Measurements from ENCODE around the gene KLHDC4.

KLHDC4 gene

DNA sequence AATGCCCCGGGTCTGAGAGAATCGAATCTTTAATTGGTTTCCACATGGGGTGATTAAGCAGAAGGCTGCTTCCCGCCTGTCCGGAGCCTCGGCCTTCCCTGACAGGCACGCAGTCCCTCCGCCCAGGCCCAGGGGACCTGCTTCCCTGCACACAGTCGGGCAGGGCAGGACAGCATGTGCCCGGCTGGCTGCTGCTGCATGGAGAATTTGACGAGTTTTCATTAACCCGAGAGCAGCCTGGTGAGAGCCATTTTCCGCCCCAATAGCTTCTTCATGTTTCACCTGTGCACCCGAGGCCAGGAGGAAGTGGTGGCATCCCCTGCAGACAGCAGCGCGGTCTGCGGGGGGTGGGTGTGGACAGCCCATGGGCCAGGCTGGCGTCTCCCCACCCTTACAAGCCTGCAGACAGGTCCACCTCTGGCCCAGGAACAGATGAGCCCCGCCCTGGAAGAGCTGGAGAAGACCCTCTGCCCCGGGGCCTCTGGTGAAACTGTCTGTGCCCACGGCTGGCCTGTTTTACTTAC is 67.0 kb downstream of the KLHDC4 start:
- no peak for DNase-seq (ENCODE audit: low read depth in 2 of 2)

DNA sequence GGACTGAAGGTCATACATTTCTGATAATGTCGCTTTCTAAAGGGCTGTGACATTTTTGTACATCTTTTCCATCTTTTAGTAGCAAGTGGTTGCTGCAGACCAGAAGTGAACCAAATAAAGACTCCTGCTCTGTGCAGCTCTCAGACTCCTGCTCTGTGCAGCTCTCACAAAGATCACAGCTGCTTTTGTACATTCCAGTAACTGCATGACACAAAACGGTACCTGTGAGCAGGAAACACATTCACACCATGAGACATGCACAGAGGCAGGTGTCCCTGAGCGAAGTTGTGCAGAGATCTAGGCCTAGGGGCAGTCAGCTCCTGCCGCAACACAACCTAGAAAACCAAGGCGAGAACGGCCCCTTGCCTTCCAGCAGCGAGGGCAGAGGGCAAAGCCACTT is 67.5 kb downstream of the KLHDC4 start:
- DNase-seq (ENCODE audit: low read depth in 2 of 2), result no peak

DNA sequence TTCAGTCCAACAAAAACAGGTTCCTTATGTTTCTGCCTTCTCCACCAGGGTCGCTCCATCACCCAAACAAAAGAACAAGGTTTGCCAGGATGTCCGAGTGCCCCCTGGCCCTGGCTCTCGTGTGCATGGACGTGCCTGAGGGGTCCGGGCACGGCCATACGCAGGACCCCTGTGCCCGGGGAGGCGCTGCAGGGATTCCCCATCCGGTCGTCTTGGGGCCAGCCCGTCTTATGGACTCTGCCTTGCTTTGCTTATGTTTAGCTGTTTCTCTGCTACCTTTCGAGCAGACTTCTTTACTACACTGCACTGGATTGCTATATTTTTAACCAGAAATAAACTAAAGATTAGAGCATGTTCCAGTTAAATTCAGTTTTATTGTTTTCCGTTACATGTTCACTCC is 68.0 kb downstream of the KLHDC4 start:
- DNase-seq (ENCODE audit: low read depth in 2 of 2), result no peak

DNA sequence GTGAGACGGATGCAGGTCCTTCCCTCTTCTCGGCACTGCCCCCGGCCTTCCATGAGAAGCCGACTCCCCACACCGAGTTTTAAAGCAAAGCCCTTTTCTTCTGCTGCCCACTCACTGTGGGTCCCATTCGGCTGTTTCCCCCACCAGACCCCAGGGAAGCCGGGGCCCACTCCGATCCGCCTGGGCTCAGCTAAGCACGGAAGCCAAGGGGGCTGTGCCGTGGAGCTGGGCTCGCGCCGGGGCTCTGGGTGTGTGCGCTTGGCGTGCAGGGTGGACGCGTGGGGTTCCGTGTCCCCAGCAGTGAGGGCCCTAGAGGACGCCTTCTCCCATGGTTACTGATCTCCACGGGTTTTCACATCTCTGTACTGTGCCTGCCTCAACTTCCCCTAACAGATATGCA is 68.5 kb downstream of the KLHDC4 start:
- no peak for DNase-seq (ENCODE audit: low read depth in 2 of 2)

DNA sequence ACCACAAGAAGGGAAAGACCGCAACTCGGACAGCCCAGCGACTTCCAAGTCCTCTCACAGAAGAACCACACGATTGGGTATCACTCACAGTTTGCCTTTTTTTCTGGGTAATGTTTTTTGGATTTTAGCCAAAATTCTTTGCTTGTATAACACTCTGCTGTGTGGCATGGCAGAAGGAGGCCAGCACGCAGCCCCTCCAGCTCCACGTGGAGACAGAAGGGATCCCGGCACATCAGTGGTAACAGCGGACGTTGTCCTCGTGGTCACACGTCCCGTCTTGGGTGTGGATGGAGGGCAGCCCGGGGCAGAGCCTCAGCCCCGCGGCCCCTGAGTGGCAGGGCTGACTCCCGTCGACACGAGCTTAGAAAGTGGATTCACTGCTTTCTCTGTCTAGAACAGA is 69.1 kb downstream of the KLHDC4 start:
- no peak for DNase-seq (ENCODE audit: low read depth in 2 of 2)

DNA sequence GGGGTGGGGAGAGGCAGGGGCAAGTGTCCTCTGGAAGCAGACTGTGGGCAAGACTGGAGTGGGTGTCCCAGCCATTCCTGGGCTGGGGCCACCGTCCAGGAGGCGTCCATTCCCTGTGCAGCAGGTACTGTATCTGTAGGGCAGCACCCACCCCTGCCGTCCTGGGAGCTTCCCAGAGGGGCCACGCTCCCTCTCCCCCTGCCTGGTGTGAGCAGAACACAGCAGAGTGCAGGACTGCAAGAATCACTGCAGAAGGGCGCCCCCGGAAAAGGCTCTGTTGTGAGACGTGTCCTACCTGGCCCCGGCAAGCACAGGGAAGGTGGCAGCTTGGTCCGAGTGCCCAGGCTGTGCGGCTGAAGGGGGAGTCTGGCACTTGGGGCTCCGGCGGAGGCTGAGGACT is 70.3 kb downstream of the KLHDC4 start:
- no peak for DNase-seq (ENCODE audit: low read depth in 2 of 2)

DNA sequence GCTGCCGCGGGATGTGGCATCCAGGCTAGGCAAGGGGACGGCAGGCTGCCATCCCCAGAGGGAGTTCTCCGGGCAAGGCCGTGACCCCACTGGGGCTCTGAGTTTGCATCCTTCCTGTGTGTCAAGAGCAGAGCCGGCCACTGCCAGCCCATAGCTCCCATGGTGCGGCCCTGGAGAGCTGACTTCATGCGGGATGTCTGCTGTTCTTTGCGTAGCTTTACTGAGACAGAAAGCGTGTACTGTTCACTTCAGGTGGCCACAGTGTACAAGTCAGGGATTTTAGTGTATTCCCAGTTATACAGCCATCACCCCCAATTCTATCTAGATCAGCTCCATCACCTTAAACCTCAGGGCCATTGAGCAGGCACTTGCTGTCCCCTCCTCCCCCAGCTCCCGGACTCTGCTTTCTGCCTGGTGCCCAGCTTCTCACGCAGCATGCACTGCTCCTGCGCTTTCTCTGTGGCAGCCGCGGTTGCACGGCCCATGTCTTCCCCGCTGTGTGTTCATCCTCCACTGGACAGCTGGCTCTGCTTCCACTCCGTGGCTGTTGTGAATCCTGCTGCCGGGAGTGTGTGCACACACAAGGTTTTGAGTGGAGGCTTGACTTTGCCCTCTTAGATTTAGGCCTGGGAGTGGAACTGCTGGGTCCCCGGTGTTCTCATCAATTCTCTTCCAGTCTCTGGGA is 71.2 kb downstream of the KLHDC4 start:
- DNase-seq (ENCODE audit: low read depth in 2 of 2), result no peak

DNA sequence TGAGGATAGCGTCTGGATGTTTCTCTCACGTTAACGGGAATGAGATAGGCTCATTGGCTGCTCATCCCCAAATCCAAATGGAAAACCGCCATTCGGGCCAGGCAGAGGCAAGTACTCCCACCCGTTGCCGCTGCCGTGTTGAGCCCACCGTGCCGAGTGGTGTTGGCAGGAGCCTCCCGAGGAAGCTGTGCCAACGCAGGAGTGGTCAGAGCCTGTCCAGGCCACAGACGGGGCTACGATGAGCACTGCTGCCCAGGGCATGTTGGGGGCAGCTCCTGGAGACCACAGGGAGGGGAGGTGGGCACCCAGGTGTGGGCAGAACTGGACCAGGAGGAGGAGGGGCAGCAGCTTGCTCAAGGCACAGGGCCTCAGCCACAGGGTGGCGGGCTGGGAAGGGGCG is 72.0 kb downstream of the KLHDC4 start:
- DNase-seq (ENCODE audit: low read depth in 2 of 2), result no peak

DNA sequence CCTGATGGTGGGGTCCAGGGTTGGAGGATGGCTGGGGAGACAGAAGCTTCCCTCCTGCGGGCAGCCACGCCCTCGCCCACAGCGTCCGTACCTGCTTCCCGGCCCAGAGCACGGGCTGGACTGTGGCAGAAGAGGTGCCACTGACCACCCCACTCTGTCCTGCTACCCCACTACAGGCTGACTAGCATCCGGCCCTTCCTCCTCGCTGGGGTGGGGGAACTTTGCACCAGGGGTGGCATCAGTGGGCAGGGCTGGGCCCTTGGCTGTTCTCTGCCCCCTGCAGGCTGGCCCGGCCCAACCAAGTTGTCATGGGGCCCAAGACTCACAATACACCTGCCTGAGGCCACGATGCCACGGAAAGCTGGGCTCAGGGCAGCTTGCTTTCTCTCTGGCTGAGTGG is 73.0 kb downstream of the KLHDC4 start:
- no peak for DNase-seq (ENCODE audit: low read depth in 2 of 2)

DNA sequence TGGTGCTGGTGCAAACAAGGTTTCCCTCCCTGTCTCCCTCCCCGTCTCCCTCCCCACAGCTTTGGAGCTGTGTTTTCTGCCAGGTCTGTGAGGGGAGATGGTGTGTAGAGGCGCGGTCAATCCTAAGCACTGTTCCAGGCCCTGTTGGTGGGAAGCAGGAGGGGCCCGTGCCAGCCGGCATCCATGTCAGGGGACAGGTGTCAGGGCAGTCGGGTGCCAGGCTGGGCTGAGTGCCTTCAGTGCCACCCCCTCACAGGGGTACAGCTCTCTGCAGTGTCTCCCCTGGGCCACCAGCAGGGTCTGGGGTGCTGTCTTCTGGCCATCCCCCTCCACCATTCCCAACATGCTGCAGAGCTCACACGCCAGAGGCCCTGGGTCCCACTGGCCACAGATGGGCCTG is 73.6 kb downstream of the KLHDC4 start:
- no peak for DNase-seq (ENCODE audit: low read depth in 2 of 2)

DNA sequence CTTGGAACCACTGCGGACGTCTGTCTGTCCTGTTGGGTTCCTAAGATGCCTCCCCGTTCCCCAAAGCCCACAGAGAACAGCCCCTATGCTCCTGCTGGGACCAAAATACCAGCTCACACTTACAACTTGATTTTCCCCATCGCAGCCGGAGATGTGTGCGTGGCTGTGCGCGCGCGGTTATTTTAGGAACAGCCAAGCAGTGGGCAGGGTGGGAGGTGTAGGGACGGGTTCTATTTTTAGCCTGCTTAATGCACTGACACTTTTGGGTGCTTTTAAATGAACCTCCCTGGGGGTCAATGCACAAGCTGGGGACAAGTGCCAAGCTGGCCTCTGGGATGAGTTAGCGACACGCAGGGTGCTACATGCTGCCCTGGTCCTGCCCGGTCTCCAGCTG is 74.1 kb downstream of the KLHDC4 start:
- no peak for DNase-seq (ENCODE audit: low read depth in 2 of 2)

DNA sequence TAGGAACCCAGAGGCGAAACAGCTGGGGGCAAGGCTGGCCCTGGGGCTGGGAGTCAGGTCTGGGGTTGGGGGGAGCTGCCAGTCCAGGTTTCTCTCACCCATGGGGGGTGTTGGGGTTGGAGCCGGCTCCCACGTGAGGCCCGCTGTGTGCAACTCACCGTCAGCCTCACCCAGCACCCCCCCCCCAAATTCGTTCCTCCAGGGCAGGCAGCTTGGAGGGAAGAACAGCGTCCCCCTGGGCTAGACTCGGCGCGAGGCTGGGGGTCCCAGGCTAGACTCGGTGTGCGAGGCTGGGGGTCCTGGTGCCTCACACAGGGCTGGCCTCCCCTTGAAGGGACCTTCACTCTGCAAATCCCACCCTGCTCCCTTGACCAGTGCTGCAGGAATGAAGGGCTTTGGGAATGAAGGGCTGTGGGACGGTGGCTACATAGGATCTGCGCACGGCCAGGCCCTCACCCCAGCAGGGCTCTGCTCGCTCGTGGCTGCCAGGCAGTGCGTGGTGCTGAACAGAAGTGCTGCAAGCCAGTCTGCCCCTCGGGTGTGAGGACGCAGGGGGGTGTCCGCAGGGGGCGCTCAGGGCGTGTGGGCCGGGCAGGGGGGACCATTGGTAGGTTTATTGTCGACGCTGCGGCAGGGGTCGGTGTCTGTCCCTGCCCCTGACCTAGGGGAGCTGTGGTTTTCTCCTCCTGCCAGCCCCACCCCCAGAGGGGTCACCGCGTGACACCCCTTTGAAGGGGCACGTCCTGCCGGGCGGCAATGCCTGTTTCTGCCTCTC is 74.7 kb downstream of the KLHDC4 start:
- no peak for DNase-seq (ENCODE audit: low read depth in 2 of 2)

DNA sequence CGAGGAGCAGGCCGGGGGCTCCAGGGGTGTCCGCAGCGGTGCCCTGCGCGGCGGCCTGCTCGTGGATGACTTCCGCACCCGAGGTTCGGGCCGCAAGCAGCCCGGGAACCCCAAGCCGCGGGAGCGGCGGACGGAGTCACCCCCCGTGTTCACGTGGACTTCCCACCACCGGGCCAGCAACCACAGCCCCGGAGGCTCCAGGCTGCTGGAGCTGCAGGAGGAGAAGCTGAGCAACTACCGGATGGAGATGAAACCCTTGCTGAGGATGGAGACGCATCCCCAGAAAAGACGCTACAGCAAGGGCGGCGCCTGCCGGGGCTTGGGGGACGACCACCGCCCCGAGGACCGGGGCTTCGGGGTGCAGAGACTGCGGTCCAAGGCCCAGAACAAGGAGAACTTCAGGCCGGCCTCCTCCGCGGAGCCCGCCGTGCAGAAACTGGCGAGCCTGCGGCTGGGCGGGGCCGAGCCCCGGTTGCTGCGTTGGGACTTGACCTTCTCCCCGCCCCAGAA is 75.8 kb downstream of the KLHDC4 start:
- no peak for DNase-seq (ENCODE audit: low read depth in 2 of 2)

DNA sequence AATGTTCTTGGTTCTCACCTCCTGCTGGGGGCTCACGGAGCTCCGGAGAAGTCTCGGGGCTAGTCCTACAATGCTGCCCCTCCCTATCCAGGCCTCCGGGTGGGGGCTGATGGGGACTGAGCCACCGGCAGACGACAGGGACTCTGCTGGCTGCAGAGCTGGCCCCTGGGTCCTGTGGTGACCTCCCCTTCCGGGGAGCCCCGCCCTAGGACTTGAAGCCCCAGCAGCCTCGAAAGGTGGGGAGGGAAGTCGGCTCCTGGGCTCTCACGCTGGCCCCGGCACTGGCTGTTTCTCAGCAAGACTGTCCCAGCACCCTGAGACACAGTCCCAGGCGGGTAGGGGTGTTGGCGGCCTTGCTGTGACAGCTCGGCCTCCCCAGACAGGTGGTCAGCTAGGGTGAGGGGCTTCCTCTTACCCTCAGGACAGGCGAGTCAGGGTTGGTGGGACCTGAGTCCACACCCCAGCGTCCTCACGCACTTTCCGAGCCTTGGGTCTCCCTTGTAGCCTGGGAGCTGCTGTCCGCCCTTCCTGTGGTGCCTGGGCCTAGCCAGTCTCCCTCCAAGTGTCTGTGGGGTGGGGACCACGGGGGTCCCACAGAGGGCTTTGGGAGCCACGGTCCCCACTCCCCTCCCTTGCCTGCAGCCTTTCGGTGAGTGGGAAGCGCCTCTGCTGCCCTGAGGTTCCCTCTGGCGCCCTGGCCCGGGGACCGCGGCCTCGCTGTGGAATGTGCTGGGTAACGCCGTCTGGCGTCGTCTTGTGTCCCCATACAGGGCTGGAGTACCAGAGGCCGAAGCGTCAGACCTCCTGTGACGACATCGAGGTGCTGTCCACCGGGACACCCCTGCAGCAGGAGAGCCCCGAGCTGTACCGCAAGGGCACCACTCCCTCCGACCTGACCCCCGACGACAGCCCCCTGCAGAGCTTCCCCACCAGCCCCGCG is 76.6 kb downstream of the KLHDC4 start:
- DNase-seq (ENCODE audit: low read depth in 2 of 2), result no peak

DNA sequence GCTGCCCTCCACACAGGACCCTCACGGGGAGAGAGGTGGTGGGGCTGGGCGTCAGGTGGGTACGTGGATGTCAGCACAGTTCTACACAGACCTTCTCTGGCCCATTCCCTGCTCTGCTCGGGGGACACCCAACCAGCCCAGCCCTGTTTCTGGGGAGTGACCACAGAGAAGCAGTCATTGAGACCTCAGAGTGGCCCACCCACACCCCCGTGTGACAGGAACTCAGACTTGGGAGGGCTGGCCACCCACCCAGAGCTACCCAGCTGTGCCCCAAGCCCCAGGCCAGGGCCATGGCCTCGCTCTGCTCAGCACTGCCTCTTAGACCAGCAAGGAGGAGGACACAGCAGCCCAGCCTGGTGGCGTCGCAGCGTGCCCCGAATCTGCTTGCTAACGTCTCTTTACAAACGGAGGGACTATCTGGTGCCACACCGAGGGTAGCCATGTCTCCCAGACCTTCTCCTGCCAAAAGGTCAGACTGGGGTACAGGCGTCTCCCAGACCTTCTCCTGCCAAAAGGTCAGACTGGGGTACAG is 77.7 kb downstream of the KLHDC4 start:
- DNase-seq (ENCODE audit: low read depth in 2 of 2), result no peak

DNA sequence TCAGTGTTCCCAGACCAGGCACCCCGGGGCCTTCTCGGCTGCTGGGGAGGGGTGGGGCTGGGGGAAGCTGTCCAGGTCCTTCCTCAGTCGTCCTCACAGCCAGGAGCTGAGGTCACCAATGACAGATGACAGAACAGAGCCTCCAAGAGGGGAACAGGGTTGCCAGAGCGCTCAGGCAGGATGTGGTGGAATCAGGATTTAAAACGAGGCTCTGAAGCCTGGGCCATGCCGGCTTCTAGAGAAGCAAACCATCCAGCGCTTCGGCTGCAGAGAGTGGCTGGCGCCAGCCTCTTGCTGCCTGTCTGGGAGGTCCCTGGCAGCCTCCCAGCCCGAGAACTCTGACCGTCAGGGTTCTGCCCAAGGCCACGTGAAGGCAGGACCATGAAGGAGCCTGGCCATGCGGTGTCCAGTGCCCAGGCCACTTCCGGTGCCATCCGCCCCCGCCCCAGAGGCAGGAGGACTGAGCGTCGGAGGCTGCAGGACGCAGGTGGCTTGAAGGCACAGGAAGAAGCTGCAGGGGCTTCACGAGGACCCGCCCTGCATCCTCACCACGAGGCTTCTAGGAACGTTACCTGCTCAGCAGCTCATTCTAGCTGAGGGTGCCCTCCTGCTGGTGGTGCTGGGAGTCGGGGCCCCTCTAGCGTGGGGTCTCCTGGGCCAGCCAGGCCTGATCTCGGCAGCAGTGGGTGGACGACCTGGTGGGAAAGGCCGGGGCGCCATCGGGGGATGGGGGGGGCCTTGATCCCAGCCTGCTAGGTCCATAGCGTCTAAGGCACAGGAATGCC is 78.5 kb downstream of the KLHDC4 start:
- no peak for DNase-seq (ENCODE audit: low read depth in 2 of 2)

DNA sequence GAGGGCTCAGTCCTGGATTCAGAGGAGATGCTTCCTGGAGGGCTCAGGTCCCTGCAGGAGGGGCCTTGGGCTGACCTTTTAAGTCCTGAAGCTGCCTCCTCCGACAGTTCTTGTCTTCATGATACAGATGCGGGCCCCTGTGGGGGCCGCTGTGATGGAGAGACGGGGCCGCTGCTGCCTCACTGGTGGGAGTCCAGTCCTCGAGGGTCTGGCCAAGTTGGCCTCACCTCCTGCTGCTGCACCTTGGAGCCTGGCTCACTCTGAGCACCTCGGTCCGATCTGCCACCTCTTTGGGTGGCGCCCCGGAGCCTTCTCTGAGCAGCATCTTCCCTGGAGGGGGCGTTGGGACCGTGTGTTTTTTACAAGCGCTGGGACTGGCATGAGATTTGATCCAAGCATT is 79.1 kb downstream of the KLHDC4 start:
- DNase-seq (ENCODE audit: low read depth in 2 of 2), result no peak

DNA sequence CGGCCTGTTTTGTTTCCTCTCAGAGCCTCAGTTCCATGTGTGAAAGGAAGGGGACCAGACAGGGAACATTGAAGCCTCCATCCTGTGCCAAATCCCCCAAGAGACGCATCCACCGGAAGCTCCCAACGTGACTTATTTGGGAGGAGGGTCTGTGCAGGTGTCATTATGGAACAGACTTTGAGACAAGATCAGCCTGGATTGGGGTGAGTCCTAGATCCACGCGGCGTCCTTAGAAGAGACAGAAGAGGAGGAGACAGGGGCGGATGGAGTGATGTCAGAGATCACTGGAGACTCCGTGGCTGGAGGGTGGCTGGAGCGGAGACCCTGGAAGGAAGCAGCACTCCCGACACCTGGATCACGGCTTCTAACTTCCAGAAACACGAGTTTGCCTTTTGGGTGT is 80.0 kb downstream of the KLHDC4 start:
- no peak for DNase-seq (ENCODE audit: low read depth in 2 of 2)

DNA sequence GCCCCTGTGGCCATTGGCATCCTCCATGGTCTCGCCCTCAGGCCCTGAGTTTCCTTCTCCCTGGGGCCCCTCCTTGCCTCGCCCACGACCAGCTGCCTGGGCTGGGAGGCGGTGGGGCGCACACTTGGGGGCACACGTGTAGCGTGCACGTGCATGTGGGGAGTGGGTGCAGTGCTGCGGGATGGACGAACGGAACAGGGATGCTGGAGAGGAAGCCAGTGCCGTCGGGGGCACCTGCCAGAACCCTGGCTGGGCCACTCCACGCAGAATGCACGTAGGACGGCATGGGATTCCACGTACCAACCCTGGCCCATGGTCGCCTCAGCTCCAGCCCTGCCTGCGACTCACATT is 80.4 kb downstream of the KLHDC4 start:
- no peak for DNase-seq (ENCODE audit: low read depth in 2 of 2)

DNA sequence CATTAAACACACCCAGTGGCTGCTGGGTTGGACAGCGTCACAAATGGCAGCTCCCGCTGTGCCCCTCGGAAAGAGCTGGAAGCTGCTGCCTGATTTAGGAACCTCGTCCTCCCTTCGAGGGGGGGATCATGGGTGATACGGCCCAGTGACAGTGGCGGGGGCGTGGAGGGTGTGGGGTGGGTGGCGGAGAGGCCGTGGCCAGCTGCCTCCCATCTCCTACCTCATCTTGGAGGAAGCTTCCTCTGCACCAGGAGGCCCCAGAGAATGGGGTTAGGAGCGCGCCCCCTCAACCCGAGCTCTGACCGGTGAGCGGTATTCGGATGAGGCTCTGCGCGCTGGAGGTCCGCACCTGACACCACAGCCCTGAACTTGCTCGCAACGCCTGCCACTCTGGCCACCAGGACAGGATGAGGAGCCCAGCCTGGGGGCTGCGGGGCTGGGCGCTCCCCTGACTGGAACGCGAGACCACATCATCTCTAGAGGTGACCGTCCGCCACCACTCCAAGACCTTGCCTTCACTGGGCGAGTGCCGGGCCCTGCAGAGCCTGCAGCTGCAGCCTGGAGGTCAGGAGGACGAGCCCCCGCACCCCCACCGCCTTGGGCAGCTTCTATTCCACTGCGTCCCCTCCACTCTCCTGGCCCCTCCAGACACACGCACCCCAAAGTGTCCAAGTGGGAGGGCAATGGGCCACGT is 80.9 kb downstream of the KLHDC4 start:
- no peak for DNase-seq (ENCODE audit: low read depth in 2 of 2)
